K562 (cell line): ENCODE results near the gene ZBTB20.

ENCODE experiments used
- GATA2 ChIP-seq: sonication (generic); formaldehyde crosslinking; IDR thresholded peaks from 2 replicates; pipeline ENCODE4 v1.4.0; 2020; ENCODE audit warnings: mild to moderate bottlenecking, missing genetic modification reagents
- MAX ChIP-seq: sonication (generic); formaldehyde crosslinking; IDR thresholded peaks from 2 replicates; pipeline ENCODE4 v1.9.0; 2022; ENCODE audit warnings: mild to moderate bottlenecking, missing genetic modification reagents
- NCOA4 ChIP-seq: fragments of 450-650 bp; IDR thresholded peaks from 2 replicates; pipeline ENCODE4 v1.6.1; 2018; ENCODE audit warnings: mild to moderate bottlenecking; ENCODE audit not compliant: partially characterized antibody
- RNF2 ChIP-seq: sonication (generic); IDR thresholded peaks from 2 replicates; pipeline ENCODE4 v1.6.1; 2016
- ZNF121 ChIP-seq: sonication (generic); formaldehyde crosslinking; conservative IDR thresholded peaks from 2 replicates; pipeline ENCODE4 v1.8.0; 2022; ENCODE audit warnings: missing genetic modification reagents

- TF ChIP-seq RNF2: no peak
- no peak for TF ChIP-seq ZNF121 (CRISPR knock-in tag)
- no peak for TF ChIP-seq GATA2
- TF ChIP-seq MAX (CRISPR knock-in tag): no peak
- no peak for TF ChIP-seq NCOA4
These were observed 502.7 kb downstream of the ZBTB20 start for GRCh38 chr3:114644367-114644766.
